ENCODE results near the gene TLNRD1.

TLNRD1 gene

DNA sequence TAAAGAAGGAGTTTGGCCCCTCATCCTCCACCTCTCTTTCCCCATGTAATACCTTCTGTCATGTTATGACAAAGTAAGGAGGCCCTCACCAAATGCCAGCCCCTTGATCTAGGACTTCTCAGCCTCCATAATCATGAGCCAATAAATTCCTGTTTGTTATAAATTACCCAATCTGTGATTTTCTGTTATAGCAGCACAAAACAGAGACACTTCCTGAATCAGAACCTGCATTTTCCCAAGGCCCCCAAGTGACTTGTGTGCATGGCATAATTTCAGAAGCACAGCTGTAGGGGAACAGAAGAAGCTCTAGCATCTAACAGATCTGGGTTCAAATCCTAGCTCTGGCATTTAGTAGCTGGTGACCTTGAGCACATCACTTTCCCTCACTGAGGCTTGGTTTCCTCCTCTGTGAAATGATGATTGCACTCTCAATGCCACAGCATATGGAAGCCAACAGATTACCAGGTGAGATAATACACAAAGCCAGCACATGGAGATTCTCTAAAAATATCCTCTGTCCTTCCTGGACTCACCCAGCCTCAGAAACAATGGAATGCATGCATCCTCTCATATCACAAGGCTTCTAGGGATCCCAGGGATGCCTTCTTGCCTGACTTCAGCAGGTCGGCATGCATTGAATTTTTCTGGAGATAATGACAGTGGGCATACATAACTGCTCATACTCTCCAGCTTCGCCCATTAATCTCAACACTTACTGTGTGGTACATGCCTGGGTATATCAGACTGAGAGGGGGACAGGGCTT, 26.3 kb downstream of the TLNRD1 start:
- DNase-seq (ENCODE audit: low read depth, low spot score) = no peak

DNA sequence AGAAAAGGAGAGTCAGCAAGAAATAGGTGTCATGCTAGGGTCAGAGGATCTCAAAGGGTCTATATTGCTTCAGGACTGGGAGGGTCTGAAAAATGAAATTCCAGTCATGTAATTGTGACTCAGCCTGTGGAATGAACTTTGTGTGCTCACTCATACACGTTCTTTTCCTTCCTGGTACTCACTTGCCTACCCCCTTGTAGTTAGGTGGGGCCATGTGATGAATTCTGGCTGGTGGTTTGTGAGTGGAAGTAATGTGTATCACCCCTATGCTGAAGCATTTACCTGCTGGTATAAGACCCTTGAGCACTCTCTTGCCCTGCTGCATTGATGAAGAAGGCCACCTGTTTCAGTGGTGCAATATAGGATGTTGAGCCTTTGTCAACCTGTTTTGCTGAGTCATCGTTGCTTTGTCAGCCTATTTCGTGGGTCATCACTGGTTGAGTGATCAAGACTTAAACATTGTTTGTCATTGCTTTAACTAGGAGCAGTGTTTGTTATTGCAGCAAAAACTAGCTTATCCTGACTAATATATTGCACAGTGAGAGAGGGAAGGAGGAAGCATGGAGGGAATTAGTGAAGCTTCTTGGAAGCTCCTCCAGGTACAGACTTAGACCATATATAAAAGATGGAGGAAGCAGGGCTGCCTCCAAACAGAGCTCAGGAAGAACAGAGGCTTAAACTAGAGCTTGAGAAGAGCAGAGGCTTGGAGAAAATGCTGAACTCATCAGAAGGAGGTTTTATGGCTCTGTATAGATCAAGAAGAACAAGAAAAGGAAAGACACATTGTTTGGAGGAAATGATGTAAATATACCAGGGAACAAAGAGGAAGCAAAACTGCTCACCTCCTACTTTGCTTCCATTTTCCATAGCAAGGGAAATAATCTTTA, 28.9 kb downstream of the TLNRD1 start:
- DNase-seq (ENCODE audit: low read depth, low spot score) = no peak

DNA sequence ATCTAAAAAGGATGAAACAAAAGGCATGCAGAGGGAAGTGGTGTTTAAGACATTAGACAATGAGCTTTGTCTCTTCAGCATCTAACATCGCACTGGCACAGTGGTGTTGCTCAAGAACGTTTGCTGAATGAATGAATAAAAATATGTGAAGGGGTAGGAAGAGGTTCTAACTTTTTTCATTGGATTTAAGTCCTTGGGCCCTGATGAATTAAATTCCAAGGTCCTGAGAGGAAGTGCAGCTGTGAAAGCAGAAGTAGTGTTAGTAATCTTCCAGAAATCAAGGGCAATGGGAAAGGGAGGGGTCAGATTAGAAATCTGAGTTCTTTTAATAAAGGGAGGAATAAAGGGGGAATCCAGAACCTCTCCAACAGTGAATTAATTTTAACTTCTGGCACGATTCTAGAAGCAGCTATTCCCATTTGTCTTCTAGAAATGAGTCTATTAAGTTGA, 29.6 kb downstream of the TLNRD1 start:
- DNase-seq (ENCODE audit: low read depth, low spot score) = no peak

DNA sequence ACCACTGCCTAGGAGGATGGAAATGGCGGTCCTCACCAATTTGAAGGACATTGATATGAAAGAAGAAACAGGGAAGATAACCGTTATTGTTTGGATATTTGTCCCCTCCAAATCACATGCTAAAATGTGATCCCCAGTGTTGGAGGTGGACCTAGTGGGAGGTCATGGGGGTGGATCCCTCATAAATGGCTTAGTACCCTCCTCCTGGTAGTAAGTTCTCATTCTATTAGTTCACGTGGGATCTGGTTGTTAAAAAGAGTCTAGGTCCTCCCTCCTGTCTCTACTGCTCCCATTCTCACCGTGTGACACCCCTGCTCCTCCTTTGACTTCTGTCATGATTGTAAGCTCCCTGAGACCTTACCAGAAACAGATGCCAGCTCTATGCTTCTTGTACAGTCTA, 30.5 kb downstream of the TLNRD1 start:
- DNase-seq (ENCODE audit: low read depth, low spot score) = no peak

DNA sequence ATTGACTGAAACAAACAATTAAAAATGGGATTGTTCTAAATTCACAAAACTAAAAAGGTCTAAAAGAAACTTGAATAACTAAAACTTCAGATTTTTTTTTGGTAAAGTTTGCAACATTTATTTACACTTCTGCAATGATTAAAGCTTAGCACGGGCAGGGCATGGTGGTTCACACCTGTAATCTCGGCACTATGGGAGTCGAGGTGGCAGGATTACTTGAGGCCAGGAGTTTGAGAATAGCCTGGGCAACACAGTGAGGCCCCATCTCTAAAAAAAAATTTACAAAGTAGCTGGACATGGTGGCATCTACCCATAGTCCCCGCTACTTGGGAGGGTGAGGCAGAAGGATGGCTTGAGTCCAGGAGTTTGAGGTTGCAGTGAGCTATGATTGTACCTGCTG, 31.6 kb downstream of the TLNRD1 start:
- DNase-seq (ENCODE audit: low read depth, low spot score) = no peak

DNA sequence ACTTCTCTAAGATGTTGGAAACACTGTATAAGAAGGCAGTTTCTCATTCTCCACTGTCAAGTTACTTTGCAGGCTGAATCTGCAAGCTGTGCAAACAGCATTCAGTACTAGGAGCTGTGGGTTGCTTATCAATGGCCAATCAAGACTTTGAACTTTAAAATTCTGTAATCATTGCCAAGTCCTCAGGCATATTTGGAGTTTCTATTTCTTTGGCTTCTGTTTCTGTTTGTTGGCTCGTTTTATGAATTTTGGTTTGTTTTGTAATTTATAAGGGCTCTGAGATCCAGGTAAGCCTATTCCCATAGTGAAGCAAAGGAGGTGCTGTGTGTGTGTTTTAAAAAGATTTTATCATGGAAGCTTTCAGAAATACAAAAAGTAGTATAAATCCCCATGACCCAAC, 32.1 kb downstream of the TLNRD1 start:
- DNase-seq (ENCODE audit: low read depth, low spot score) = no peak

DNA sequence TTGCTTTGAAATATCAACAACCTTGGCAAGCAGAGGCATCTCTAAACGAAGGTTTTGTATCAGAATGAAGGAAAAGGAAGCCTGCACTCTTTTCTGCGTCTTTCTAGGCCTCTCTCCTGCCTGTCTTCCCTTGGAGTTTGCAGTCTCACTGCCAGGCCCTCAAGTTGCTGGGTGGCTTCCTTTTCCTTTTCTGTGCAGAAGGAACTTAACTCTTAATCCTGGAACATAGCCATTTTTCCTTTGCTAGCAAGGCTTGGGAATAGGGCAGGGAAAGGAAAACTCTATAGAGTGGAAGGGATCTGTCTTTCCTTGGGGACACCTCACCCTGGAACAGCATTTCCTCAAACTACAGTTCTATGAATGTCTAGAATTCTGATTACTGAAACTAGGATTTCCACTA, 32.8 kb downstream of the TLNRD1 start:
- DNase-seq (ENCODE audit: low read depth, low spot score) = no peak

DNA sequence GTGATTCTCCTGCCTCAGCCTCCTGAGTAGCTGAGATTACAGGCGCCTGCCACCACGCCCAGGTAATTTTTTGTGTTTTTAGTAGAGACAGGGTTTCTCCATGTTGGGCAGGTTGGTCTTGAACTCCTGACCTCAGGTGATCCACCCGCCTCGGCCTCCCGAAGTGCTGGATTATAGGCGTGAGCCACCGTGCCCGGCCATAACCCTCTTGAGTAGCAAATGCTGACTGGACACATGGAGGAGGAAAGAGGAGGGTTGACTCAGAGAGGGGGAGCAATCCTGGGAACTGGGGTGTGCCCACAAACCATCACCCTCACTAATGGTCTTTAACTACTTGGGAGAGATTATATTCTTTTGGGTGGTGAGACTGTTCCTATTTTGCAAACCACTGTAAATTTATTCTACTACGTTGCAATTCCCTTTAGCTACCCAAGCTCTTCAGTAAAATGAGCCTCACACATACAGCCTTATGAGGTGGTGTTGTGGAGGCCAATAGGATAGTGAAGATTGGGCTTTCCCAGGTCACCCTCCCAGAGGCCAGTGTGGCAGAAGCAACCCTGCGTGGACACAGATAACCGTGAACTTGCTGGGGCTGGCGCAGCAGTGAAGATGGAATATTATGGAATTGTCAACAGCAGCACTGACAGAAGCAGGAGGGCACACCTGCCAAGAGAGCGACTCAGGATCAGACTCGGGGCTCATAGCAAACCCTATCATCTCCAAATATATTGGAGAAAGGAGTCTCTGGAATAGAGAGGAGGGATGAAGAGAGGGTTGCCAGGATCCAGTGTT, 37.4 kb downstream of the TLNRD1 start:
- no peak for DNase-seq (ENCODE audit: low read depth, low spot score)

DNA sequence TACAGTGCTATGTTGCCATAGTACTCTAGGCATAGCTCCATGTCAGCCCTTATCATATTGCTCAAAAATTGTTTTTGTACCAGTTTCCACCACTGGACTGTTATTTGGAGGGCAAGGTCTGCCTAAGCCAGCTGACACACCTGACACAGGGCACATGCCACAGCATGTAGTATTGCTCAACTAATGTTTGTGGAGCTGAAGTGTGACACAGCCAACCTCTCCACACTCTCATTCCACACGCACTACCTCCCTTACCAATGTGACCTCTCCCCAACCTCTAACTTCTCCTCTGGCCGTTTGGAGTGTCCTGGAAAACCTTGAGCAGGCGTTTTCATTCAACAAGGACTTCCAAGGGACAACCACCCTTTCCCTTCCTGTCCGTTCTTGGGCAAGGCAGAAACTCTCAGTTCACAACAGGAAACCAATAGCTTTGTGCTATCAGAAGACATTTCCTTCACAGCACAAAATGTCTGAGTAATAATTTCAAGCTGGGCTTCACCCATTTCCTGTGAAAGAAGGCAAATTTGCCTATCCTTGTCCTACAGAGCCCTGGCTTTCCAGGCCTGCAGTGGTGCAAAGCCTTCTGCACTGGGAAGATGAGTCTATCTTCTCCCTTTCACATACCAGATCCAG, 38.4 kb downstream of the TLNRD1 start:
- DNase-seq (ENCODE audit: low read depth, low spot score) = no peak

DNA sequence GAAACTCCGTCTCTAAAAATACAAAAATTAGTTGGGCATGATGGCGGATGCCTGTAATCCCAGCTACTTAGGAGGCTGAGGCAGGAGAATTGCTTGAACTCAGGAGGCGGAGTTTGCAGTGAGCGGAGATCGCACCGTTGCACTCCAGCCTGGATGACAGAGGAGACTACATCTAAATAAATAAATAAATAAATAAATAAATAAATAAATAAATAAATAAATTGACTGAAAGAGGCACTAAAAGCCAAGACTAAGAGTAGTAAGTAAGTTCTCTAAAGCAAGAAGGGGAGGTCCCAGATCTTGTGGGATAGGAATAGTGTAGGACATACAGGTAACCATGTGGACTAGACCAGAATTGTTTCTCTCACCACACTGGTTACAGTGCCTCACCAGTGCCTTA, 40.0 kb downstream of the TLNRD1 start:
- DNase-seq (ENCODE audit: low read depth, low spot score) = no peak

DNA sequence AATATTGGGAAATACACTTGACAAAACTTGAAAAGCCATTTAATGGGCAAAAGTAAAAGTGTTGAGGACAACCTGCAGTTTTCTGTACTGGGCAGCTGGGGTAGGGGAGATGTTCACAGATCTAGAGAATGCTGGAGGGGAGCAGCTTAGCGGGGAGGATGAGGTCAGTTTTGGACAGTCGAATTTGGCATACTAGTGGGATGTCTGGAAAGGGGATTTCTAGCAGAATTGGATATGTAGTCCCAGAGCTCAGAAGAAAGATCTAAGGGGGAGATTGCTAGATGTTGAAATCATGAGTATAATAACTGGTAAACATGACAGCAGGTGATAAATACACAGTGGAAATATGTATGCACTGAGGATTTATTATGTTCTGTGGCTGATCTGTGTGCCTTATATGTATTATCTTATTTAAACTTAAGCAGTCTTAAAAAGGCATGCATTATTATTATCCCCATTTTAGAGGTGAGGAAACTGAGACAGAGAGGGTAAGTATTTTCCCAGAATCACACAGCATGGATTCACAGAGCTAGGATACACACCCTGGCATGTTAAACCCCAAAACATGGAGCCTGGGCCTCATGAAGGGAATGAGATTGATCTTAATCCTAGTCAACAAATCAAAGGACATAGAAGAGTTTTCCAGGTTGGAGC, 42.7 kb downstream of the TLNRD1 start:
- no peak for DNase-seq (ENCODE audit: low read depth, low spot score)

DNA sequence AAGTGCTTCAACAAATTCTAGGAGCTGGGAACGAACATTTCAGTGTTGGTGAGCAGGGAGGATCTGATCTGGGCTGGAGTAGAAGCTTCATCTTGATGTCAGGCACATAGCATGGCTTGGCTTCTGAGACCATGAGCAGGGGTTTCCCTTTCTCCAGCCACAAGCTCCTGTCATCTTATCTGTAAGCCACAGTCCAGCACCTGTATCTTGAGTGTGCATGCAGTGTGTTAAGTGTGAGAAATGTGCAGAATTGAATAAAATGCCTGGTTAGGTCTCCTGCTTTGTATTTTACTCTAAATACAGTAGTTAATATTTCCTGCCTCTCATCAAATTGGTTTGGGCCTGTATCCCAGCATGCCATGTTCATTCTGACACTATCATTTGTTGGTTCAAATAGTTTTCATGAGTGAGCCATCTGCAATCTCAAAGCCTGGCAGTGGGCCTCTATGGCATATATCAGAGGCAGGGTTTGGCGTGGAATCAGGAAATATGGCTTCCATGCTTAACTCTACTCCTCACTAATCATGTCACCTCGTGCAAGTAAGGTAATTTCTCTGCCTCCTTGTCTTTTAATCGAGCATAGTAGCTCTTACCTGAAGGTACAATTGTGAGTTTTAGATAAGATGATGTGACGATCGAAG, 43.3 kb downstream of the TLNRD1 start:
- DNase-seq (ENCODE audit: low read depth, low spot score) = no peak

DNA sequence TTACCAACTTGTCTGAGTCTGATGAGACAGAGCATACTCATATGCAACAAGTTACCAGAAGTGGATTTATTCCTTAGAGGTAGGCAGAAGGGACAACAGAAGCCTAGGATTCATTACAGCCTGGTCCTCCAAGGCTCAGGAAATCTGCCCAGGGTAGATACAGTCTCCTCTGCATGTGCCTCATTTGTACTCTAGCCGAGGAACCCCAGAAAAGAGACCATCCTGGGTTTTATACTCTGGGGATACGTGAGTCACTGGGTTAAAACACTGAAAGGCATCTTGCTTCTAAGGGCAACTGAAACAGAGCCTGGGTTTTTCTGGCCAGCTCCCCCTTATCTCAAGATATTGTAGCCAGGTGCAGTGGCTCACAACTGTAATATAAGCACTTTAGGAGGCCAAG, 45.6 kb downstream of the TLNRD1 start:
- no peak for DNase-seq (ENCODE audit: low read depth, low spot score)

DNA sequence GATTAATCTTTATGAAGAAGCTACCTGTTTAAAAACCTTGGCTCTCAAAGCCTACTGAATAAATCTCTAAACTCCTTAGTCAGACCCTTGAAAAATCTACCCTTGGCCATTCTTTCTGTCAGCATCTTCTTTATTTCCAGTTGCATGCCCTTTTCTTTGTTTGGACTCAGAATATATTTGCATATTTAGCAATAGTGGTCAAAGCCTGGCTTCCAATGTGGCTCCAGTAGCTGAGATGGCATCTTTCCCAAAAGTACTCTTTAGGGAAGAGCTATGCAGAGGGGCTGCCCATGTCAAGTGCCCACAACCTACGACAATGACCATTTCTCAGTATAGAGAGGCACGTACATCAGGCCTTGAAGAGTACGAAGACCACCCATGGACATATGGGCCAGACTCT, 47.2 kb downstream of the TLNRD1 start:
- DNase-seq (ENCODE audit: low read depth, low spot score) = no peak

DNA sequence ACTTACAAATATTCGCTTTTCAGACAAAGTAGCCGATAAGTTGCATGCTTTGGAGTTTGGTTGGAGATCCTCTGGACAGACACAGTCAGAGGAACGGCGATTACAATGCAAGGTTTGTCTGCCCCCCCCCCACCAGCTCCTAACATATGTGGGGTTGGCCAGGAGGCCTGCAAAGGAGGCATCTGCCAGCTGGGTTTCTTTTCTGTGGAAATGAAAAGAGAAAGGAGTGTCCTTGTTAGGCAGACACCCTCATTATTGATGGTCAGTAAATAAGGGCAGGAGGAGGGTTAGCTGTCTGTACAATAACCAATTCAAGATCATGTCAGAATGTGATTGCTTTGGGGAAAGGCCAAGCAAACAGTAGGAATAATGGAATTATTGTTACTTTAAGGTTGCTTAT, 49.1 kb downstream of the TLNRD1 start:
- no peak for DNase-seq (ENCODE audit: low read depth, low spot score)

DNA sequence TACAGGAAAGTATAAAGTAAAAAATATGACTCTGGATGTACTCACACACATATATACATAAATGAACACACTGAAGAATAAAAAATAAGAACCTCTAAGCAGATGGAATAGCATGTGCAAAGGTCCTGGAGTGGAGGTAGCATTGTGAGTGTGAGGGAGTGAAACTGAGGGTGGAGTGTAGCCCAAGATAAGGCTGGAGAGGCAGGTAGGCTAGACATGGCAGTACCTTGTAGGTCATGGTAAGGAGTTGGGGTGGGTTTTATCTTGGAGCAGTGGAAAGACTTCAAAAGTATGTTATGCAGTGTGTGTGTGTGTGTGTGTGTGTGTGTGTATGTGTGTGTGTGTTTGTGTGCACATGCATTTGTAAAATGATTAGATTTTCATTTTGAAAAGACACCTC, 49.5 kb downstream of the TLNRD1 start:
- no peak for DNase-seq (ENCODE audit: low read depth, low spot score)

DNA sequence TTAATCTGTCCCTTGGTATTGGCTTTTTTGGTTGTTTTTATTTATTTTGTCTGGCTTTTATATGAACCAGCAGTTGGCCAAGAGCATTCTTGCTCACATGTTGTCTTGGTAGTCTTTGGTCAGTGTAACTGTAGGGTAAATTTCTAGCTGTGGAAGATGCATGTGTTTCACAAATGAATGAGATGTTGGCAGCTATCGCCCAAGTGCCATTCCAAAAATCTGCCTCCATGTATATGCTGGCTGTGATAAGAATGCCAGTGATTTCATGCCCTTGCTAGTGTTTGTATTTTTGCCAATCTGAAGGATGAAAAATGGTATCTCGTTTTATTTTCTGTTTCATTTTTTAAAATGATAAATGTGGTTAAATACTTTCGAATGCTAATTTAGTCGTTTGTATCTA, 50.1 kb downstream of the TLNRD1 start:
- DNase-seq (ENCODE audit: low read depth, low spot score) = no peak

DNA sequence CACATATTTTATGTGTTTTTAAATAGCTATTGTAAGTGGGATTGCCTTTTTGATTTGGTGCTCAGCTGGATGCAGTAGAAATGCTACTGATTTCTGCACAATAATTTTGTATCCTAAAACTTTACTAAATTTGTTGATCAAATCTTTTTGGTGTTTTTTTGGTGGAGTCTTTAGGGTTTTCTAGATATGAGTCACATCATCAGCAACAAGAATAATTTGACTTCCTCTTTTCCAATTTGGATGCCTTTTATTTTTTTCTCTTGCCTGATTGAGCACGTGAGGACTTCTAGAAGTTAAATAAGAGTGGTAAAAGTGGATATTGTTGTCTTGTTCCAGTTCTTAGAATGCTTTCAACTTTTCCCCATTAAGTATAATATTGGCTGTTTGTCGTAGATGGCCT, 51.3 kb downstream of the TLNRD1 start:
- no peak for DNase-seq (ENCODE audit: low read depth, low spot score)

DNA sequence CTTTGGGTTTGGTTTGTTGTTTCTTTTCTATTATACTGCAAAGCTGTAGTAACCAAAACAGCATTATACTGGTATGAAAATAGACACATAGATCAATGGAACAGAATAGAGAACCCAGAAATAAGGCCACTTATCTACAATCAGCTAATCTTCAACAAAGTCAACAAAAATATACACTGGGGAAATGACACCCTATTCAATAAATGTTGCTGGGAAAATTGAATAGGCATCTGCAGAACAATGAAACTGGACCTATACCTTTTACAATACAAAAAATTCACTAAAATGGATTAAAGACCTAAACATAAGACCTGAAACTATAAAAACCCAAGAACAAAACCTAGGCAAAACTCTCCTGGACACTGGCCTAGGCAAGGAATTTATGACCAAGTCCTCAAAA, 52.9 kb downstream of the TLNRD1 start:
- DNase-seq (ENCODE audit: low read depth, low spot score) = no peak

DNA sequence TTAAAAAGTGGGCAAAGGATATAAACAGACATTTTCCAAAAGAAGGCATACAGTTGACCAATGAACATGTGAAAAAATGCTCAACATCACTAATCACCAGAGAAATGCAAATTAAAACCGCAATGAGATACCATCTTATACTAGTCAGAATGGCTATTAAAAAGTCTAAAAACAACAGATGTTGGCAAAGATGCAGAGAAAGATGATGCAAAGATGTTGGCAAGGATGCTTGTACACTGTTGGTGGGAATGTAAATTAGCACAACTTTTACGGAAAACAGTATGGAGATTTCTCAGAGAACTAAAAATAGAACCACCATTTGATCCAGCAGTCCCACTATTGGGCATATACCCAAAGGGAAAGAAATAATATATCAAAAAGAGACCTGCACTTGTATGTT, 53.5 kb downstream of the TLNRD1 start:
- DNase-seq (ENCODE audit: low read depth, low spot score) = no peak
